ENCODE data around the gene SEC63.

DNA sequence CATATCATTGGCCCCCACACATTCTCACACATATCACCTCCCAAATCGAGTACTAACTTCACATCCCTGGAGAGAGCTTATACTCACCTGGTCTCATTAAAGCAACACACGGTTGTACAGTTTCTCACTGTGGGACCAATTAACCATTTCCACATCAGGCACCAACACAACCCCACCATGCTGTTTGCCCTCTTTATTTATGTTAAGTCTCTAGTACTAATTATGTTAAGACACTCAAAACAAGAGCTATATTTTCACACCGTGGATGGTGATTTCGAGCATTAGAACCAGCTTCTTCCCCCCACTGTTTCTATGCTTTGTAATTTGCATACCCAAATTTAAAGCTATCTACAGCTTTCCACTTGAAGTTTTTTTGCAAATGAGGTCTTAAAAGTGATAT lies 140.2 kb downstream of the SEC63 start:
- TF ChIP-seq POLR2AphosphoS5 (IDR thresholded peaks at IDR 0.05) (no peak), EP300 (IDR thresholded peaks at IDR 0.05) (no peak)
- TF ChIP-seq, protein P1, sequence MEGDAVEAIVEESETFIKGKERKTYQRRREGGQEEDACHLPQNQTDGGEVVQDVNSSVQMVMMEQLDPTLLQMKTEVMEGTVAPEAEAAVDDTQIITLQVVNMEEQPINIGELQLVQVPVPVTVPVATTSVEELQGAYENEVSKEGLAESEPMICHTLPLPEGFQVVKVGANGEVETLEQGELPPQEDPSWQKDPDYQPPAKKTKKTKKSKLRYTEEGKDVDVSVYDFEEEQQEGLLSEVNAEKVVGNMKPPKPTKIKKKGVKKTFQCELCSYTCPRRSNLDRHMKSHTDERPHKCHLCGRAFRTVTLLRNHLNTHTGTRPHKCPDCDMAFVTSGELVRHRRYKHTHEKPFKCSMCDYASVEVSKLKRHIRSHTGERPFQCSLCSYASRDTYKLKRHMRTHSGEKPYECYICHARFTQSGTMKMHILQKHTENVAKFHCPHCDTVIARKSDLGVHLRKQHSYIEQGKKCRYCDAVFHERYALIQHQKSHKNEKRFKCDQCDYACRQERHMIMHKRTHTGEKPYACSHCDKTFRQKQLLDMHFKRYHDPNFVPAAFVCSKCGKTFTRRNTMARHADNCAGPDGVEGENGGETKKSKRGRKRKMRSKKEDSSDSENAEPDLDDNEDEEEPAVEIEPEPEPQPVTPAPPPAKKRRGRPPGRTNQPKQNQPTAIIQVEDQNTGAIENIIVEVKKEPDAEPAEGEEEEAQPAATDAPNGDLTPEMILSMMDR (IDR thresholded peaks at IDR 0.05), result no peak

Measured in stomach (tissue), 4 donors.